OCI-LY1 (cell line): Measurements from ENCODE around the gene KIF20A.

Experiments
- EZH2 ChIP-seq: fragments of 200-600 bp; sonication (generic), shearing (Covaris generic); IDR thresholded peaks from 2 replicates; pipeline ENCODE4 v1.8.0; 2017; ENCODE audit warnings: borderline replicate concordance, mixed run types, mild to moderate bottlenecking, antibody characterized with exemption, low read length, moderate library complexity, mixed read lengths
- TF ChIP-seq, protein P1 (sequence below): fragments of 200-600 bp; sonication (generic), shearing (Covaris generic); IDR thresholded peaks from 2 replicates; pipeline ENCODE4 v1.5.1; 2017; ENCODE audit warnings: mild to moderate bottlenecking, antibody characterized with exemption, low read length, moderate library complexity, mixed read lengths

DNA sequence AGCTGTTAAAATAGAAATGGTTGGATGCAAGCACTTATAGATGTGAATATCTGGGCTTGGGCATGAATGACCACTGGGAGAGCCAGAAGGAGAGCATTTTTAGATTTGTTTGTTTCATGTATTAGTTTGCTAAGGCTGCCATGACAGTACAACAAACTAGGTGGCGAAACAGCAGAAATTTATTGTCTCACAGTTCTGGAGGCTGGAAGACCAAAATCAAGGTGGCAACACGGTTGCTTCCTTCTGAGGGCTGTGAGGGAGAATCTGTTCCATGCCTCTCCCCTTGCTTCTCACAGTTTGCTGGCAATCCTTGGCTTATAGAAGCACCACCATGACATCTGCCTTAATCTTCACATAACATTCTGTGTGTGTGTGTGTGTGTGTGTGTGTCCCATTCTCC, 54.4 kb downstream of the KIF20A start:
- no peak for TF ChIP-seq EZH2
- TF ChIP-seq, protein P1, sequence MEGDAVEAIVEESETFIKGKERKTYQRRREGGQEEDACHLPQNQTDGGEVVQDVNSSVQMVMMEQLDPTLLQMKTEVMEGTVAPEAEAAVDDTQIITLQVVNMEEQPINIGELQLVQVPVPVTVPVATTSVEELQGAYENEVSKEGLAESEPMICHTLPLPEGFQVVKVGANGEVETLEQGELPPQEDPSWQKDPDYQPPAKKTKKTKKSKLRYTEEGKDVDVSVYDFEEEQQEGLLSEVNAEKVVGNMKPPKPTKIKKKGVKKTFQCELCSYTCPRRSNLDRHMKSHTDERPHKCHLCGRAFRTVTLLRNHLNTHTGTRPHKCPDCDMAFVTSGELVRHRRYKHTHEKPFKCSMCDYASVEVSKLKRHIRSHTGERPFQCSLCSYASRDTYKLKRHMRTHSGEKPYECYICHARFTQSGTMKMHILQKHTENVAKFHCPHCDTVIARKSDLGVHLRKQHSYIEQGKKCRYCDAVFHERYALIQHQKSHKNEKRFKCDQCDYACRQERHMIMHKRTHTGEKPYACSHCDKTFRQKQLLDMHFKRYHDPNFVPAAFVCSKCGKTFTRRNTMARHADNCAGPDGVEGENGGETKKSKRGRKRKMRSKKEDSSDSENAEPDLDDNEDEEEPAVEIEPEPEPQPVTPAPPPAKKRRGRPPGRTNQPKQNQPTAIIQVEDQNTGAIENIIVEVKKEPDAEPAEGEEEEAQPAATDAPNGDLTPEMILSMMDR, result no peak
